HFFc6 (cell line): ENCODE results near the gene PDE6D. TPM values are rescaled to one million over a fixed set of nuclear protein-coding genes. Genes with fewer than 3 reads are reported as not detected.
A peak's percentile ranks its signal among the peaks of the same experiment; 100 is the strongest.

ENCODE experiments used
- DNase-seq: peaks from one replicate; pipeline ENCODE4 v3.0.0-alpha.2; 2018
- H3K27ac Mint-ChIP-seq: 2 replicates; pipeline ENCODE4 v1.8.0; 2020; ENCODE audit warnings: mild to moderate bottlenecking, mixed read lengths
- H3K27me3 Mint-ChIP-seq: 2 replicates; pipeline ENCODE4 v1.8.0; 2021; ENCODE audit warnings: mild to moderate bottlenecking, moderate library complexity, mixed read lengths; ENCODE audit not compliant: insufficient read depth
- H3K36me3 Mint-ChIP-seq: 2 replicates; pipeline ENCODE4 v1.8.0; 2021; ENCODE audit warnings: low read depth, mixed read lengths
- H3K4me1 Mint-ChIP-seq: 2 replicates; pipeline ENCODE4 v1.8.0; 2020; ENCODE audit warnings: low read depth, mixed read lengths
- H3K4me3 Mint-ChIP-seq: 2 replicates; pipeline ENCODE4 v1.8.0; 2020; ENCODE audit warnings: mild to moderate bottlenecking, moderate library complexity, mixed read lengths
- H3K9me3 Mint-ChIP-seq: 2 replicates; pipeline ENCODE4 v1.8.0; 2020; ENCODE audit warnings: mild to moderate bottlenecking, mixed read lengths
- total RNA-seq, 6 experiments: library from RNA; stranded (reverse); fragmentation: NEBNext Ultra II Directional; extraction: Animal tissue kit (Norgen Biotek cat#: 25700); gene quantifications; 2 replicates in 1 of 6; 3 replicates in 5 of 6; pipeline ENCODE4 v1.2.3, GENCODE V29; 2021
- TF ChIP-seq, protein P1 (sequence below): fragments of 200-600 bp; sonication (generic); IDR thresholded peaks from 2 replicates; pipeline ENCODE4 v1.5.0; 2021; ENCODE audit warnings: antibody characterized with exemption, mild to moderate bottlenecking

Gene PDE6D
- total RNA-seq, 6 experiments from 2014 or later, result 20.1 to 24.7 (median 22.4) TPM

DNA sequence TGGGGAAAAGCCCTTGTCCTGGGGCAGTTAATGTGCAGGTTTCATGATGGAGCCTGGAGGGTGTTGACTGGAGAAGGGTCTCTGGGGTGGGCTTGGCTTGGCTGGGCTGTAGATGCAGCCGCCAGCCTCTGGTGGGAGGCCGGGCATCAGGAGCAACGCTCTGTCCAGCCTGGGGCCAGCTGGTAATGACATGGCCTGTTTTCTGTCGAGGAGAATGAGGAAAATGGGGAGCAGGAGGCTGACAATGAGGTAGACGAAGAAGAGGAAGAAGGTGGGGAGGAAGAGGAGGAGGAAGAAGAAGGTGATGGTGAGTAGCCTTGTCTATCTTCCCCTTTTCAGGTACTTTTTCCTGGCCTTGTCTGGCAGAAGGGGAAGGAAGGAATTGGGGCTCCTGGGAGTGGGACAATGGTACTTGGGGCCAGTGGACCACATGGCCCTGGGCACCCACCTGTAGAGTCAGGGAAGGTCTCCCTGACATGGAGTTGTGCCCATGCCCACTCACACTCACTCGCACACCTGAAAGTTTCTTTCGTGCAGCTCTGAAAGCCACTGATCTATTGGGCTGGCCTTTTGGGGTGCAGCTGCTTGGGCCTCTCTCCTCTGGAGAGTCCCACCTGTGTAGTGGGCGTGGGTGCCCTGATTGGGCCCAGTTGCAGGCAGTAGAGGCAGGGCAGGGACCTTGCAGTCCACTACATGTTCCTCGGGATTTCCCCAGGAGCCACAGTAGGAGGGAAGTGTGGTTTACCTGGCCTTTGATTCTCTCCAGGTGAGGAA, 69.2 kb downstream of the PDE6D start:
- H3K27ac Mint-ChIP-seq, result peak overlapping the region; percentile 81
- H3K9me3 Mint-ChIP-seq, result no peaks in the 10 kb centered on the region
- peak overlapping the region; percentile 88 for H3K4me3 Mint-ChIP-seq
- TF ChIP-seq, protein P1, sequence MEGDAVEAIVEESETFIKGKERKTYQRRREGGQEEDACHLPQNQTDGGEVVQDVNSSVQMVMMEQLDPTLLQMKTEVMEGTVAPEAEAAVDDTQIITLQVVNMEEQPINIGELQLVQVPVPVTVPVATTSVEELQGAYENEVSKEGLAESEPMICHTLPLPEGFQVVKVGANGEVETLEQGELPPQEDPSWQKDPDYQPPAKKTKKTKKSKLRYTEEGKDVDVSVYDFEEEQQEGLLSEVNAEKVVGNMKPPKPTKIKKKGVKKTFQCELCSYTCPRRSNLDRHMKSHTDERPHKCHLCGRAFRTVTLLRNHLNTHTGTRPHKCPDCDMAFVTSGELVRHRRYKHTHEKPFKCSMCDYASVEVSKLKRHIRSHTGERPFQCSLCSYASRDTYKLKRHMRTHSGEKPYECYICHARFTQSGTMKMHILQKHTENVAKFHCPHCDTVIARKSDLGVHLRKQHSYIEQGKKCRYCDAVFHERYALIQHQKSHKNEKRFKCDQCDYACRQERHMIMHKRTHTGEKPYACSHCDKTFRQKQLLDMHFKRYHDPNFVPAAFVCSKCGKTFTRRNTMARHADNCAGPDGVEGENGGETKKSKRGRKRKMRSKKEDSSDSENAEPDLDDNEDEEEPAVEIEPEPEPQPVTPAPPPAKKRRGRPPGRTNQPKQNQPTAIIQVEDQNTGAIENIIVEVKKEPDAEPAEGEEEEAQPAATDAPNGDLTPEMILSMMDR, result no peak
- peaks cover 7% of the 10 kb centered on the region for H3K27me3 Mint-ChIP-seq
- peaks cover 29% of the 10 kb centered on the region for H3K36me3 Mint-ChIP-seq
- DNase-seq, result no peak
- peaks cover 50% of the 10 kb centered on the region for H3K4me1 Mint-ChIP-seq

DNA sequence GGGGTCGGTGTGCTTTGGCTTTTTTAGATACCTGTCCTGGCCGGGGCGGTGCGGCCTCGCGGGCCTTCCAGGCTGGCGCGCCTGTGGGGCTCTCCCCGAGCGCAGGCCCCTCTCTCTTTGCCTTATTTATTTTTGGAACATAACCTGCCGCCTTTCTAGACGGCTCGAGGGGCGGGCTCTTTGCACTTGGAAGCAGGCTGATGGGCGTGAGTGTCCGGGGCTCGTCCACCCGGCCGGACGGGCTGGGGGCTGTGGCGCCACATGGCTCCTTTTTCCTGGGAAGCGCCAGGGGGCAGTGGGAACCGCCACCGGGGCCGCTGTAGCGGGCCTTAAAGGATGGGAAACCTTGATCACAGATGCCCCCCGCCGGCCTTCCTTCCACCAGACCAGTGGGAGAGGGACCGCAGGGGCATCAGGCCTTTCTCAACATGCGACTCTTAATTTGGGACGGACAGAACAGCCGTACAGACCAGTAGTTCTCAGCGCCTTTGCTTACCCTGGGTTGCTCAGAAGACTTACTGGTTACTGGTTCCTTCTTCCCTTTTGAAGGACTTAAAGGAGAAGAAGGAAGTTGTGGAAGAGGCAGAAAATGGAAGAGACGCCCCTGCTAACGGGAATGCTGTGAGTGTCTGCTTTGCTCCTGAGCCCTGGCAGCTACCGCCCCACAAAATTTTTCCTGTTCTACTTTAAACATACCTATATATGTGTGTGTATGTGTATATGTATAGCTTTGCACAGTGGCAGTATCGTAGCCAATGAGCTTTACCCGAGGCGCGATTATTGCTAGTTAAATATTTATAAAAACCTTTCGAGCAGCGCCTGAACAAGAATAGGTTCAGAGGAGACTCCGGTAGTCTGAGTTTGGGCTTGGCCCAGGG, 70.0 kb downstream of the PDE6D start:
- Mint-ChIP-seq H3K4me1 (peaks cover 42% of the 10 kb centered on the region), H3K9me3 (no peaks in the 10 kb centered on the region), H3K27me3 (peaks cover 7% of the 10 kb centered on the region), H3K27ac (peak overlapping the region; percentile 81), H3K36me3 (peaks cover 29% of the 10 kb centered on the region), H3K4me3 (peak overlapping the region; percentile 88)
- TF ChIP-seq, protein P1, result no peak
- no peak for DNase-seq

DNA sequence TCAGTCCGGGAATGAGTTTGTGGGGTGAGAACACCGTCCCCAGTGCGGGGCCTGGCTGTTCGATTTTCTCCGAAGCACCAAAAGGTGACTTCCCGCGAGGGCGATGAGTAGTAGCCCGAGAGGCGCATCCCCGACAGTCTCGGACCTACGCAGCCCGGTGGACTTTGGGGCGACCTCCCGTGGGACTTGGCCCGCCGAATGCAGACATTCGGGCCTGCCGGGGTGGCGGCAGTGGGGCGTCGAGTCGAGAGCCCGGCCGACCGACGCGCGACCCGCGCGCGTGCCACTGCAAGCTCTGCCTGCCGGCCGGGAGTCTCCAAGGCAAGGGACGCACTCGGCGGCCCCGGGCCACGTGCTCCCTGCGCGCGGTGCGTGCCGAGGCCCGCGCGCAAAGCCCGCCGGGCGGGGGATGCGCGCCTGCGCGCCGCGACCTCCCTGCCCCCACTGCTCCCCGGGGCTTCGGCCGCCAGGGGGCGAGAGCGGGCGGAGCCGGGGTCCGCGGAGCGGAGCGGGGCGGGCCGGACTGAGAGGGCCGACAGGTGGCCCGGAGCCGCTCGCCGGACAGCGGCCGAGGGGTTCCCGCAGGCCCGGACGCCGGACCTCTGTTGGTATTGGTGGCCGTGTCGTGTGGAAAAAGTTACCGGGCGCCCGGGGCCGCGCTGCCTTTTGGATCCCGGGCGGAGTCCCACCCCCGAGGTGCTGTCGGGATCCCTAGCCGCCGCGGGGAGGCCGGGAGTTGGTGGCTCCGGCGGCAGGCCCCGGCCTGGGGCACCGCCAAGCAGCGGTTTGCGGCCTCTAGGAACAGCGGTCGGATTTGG, 70.9 kb downstream of the PDE6D start:
- TF ChIP-seq, protein P1, result peak; percentile 87
- peak overlapping the region; percentile 96 for H3K4me3 Mint-ChIP-seq
- H3K9me3 Mint-ChIP-seq, result no peaks in the 10 kb centered on the region
- H3K27me3 Mint-ChIP-seq, result peaks cover 5% of the 10 kb centered on the region; the same call in 1 of the 2 replicates
- peaks cover 33% of the 10 kb centered on the region for H3K4me1 Mint-ChIP-seq
- H3K36me3 Mint-ChIP-seq, result peaks cover 29% of the 10 kb centered on the region
- peak overlapping the region; percentile 92 for H3K27ac Mint-ChIP-seq
- DNase-seq, result peak; percentile 73

- H3K4me3 Mint-ChIP-seq, result peak overlapping the region; percentile 96
- no peaks in the 10 kb centered on the region for H3K9me3 Mint-ChIP-seq
- TF ChIP-seq, protein P1, result no peak
- peaks cover 3% of the 10 kb centered on the region; the same call in 1 of the 2 replicates for H3K27me3 Mint-ChIP-seq
- DNase-seq, result no peak
- H3K4me1 Mint-ChIP-seq, result peaks cover 30% of the 10 kb centered on the region
- H3K36me3 Mint-ChIP-seq, result peaks cover 29% of the 10 kb centered on the region
- peak overlapping the region; percentile 92 for H3K27ac Mint-ChIP-seq
Observed at GRCh38 chr2:231709636-231709980, 71.5 kb downstream of the PDE6D start.
